Fibroblast of gingiva (primary cell): ENCODE data around the gene TBC1D14.

ENCODE experiments used
- DNase-seq: peaks from one replicate; pipeline ENCODE4 v3.0.0-alpha.2; 2011; ENCODE audit warnings: low read depth

The TBC1D14 gene

DNA sequence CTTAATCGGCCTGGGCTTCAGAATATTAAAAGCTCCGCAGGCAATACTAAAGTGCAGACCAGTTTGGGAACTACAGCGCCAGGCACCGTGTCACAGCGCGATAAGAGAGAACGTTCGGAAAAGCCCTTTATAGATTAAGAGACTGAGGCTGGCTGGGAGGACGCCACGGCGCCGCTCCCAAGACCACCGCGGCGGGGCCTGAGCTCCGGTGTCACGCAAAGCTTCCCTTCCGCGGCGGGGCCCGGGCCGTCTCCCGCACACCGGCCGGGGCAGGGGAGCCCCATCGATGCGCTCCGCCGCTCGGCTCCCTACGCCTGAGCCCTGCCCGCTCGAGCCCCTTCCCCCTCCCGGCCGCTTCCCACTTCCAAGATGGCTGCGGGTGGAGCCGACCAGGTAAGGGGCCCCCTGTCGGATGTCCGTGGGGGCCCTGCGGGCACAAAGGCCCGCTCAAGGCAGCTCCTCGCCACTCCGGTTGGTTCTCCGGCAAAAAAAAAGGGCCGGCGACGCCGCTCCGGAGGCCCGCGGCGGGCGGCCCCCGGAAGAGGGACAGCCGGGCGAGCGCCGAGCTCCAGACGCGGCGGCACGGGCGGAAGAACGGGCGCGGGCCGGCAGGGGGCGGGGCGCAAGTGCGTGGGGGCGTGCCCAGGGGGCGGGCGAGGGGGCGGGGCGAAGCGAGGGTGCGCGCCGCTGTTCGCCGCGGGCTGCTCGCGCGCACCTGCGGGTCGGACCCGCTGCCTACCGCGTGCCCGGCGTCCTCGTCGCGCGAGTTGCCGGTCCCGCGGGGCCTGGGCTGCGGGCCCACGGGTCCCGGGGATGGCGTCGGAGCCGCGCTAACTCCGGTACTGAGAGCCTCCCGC, at the start of gene TBC1D14:
TBC1D14 (plus strand) TSS at position 714 of the 857 bp plus-strand sequence. CDS start 13,564 bp downstream, outside the sequence.
- DNase-seq, result peak; percentile 83

GRCh38 chr4:6868386-6868785, 41.2 kb upstream of the TBC1D14 start:
- DNase-seq, result no peak

- DNase-seq, result no peak
Observed at GRCh38 chr4:6869944-6870343, 39.7 kb upstream of the TBC1D14 start.

DNA sequence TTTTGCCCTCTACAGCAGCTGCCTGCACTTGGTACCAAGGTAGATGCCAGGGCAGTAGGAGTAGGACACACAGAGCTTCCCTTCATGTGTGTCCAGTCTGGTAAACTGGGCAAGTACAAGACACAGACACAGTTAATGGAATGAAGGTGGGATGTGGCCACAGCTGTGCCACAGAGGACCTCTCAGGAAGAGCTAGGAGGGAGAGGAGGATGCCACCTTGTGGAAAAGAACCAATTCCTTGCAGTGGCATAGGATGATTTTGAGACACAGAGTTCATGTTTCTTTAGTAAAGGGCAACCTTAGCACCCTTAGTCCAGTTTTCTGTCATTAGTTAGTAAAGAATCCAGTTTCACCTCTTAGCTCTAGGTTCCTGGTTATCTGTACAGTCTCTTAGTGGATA, 36.3 kb upstream of the TBC1D14 start:
- no peak for DNase-seq

DNA sequence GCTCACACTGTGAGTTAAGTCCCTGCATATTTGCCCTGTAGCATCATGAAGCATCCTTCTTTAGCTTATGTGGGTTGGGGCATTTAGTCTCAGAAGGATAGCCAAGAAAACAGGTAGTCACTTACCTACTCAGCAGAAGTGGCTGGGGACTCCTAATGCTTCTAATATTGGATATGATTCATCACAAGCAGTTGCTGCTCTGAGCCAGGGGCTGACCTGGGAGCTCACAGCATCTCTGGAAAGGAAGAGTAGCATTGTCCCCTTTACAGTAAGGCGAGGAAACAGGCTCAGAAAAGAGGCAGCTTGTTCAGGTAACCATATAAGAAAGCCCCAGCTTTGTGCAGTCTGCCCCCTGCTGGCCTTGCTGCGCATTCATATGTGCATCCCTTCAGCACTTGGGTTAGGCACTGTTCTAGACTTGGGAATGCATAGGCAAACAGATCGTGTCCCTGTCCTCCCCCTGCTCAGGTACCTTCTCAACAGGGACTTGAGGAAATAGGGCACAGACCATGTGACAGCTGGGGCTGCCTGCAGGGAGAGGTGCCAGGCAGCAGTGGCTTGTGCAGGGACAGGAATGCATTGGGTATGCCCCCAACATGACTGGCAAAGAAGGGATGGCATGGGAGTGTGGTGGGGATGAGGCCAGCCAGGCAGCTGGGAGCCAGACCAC, 35.7 kb upstream of the TBC1D14 start:
- DNase-seq, result peak; percentile 37

GRCh38 chr4:6874981-6875380, 34.6 kb upstream of the TBC1D14 start:
- no peak for DNase-seq

DNA sequence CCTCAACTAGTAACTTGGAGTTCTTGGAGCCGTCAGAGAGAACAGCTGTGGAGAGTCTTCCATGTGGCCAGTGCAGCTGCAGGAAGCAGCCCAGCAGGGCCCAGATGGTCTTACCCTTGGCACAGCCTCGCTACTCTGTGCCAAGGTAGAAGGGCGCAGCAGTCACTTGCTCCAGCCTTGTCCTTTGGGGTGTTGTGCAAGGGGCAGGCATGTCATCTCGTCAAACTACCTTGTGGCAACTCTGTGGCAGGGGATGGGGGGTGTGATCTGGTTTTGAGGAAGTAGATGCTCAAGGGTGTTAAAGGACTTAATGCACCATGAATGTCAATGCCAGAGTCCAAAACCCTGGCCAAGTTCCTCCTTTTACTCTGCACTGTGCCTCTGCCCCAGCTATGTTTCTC, 34.2 kb upstream of the TBC1D14 start:
- DNase-seq, result no peak

DNA sequence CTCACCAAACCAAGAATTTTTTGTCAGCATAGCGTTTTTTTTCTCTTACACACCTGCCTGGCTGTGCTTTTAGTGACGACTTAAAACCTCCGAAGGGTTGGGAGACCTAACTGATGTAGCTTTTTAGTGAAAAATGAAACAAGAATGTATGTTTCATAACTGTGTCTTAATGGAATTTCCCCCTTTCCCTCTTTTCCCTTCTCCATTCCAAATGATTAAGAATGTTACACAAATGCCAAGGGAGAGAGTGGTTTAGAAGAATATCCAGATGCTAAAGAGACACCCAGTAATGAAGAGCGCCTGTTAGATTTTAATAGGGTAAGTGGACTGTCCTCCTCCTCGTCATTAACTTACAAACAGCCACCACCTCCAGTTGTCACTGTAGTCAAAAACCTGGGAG, 33.2 kb upstream of the TBC1D14 start:
- peak; percentile 67 for DNase-seq

DNA sequence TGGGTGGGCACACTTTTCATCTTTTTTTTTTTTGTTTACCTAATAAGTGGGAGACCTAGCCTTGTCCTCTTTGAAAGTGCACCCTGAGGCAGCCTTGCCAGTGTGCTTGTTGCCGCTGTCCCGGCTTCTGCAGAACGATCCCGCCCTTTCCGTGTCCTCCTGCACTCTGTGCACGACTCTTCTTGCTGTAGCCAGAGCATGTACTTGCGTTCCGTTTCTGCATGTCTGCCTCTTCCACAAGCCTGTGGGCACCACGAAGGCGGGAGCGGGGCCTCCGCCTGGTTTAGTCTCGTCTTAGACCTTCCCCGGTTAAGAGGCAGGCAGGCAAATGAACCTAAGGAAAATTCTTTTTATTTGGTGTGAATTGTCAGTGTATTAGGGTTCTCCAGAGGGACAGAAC, 32.6 kb upstream of the TBC1D14 start:
- no peak for DNase-seq

DNA sequence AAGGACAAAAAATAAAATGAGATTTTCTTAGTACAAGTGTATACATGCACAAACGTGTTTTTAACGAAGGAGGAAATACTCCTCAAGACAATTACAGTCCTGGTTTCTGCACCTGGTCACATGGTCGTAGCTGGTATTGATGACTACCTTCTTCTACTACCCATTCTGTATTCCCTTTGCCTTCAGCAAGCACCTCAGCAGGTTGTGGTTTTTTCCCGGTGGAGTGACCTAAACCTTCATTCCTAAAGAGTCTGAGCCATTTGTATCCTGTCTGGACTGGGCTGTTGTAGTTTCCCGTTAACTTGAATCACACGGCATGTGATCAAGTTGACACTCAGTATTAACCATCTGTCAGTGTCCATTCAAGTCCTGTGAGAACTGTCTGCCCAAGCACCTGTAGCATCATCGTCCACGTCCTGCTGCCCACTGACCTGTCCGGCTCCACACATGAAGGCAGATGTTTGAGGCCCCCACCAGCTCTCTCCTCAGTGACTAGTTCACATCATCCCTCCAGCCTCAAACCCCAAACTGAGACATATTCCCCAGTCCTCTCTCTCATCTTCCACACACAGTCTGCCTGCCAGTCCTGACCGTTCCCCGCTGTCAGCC, 31.1 kb upstream of the TBC1D14 start:
- no peak for DNase-seq

GRCh38 chr4:6880691-6881090, 28.9 kb upstream of the TBC1D14 start:
- DNase-seq, result no peak

DNA sequence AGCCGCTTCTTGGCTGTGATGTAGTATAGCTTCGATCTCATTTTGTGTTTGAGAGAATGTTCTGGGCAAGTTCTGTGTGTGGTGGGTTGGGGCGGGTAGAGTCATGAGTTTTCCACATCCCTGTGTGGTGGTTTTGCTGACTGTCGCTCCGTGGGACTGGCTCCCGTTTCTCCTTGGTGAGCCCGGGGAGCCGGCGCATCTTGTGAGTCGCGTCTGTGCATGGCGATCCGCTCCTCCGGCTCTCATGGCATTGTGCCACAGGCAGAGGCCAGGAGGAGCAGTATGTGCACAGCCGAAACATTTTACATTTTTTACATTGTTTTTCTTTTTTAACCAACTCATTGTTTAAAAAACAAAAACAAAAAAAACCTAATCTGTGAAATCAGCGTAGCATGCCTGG, 27.7 kb upstream of the TBC1D14 start:
- DNase-seq, result no peak

GRCh38 chr4:6884341-6884870, 25.2 kb upstream of the TBC1D14 start:
- peak; percentile 42 for DNase-seq

GRCh38 chr4:6885953-6886557, 23.6 kb upstream of the TBC1D14 start:
- DNase-seq, result peak; percentile 90

DNA sequence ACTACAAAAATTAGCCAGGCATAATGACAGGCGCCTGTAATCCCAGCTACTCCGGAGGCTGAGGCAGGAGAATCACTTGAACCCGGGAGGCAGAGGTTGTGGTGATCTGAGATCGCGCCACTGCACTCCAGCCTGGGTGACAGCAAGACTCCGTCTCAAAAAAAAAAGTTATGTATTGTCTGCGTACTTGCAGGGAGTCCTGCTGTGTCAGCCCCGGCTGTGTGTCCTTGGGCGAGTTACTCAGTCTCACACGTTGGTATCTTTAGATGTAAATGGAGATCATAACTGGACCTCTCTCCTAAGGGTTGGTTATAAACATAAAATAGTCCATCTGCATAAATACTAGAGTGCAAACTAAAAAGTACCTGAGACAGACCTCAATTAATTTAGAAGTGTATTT, 22.7 kb upstream of the TBC1D14 start:
- DNase-seq, result no peak

DNA sequence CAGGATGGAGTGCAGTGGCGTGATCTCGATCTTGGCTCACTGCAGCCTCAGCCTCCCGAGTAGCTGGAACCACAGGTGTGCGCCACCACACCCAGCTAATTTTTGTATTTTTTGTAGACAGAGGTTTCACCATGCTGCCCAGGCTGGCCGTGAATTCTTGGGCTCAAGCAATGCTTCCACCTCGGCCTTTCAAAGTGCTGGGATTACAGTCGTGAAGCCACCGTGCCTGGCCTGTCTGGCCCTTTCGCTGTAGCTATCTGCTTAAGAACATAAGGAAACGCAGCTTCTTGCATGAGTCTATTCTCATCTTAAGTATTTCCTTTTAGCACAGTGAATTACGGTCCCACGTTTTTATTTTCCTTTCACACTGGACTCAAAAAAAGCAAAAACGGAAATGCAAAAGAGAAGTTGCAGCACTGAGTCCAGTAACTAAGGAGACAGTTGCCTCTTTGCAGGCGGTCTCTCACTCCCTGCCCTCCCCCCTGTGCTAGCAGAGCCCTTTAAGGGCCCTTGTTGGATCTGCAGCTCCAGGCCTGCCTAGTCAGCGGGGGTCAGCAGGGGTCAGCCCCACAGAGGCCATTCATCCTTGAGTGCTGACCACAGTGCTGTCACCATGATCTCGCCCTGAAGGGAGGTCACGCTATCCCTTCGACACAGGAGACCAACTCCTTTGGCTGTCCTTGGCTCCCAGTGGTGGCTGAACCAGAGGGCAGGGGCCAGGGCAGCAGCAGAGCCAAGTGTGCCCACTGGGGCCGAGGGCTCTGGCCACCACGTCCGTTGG, 21.8 kb upstream of the TBC1D14 start:
- no peak for DNase-seq

- no peak for DNase-seq
Observed at GRCh38 chr4:6888506-6889071, 21.0 kb upstream of the TBC1D14 start.

DNA sequence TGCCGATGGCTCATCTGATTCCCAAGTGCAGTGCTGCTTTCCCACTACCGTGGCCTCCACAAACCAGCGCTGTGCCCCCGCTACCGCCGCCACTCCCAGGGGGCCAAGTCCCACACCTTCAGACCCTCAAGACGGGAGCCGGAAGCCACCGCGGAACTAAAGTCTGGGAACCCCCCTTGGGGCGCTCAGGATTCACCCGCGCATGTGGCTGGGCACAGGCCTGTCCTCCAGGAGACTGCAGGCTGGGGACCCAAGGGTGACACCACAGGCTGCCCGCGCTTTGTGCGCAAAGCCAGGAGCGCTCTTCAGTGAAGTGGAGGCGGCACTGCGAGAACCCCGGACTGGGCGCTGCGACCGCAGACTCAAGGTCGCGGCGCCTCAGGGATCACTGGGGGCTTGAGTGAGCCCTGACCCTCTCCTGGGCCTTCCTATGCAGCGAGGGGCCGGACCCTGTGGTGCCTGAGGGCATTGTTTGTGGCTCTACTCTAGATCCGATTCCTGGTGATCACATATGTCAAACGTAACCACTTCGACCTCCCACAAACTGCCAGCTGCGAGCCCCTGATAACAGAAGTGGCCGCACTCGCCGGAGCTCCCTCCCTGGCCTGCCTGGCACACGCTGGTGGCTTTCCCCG, 20.4 kb upstream of the TBC1D14 start:
- DNase-seq, result no peak

GRCh38 chr4:6889736-6890324, 19.8 kb upstream of the TBC1D14 start:
- no peak for DNase-seq

DNA sequence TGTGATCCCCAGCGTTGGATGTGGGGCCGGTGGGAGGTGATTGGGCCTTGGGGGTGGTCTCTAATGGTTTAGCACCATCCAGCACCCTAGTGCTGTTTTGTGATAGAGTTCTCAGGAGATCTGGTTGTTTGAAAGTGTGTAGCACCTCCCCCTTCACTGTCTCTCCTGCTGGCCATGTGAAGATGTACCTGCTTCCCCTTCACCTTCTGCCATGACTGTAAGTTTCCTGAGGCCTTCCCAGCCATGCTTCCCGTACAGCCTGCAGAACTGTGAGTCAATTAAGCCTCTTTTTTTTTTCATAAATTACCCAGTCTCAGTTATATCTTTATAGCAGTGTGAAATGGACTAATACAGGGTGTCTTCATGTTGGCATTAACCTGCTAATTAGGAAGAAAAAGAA, 19.3 kb upstream of the TBC1D14 start:
- no peak for DNase-seq
